GM13977 (cell line): ENCODE data around the gene DENND2A.

ENCODE experiments used
- DNase-seq: peaks from one replicate; pipeline ENCODE4 v3.0.0; 2012; ENCODE audit warnings: low spot score
- CTCF ChIP-seq: IDR thresholded peaks from 2 replicates; pipeline ENCODE4 v1.5.1; 2012; ENCODE audit warnings: mild to moderate bottlenecking, control low read depth; ENCODE audit not compliant: insufficient read depth; ENCODE audit errors: extremely low read depth, missing control alignments
- in situ Hi-C: fragments of 300-500 bp; cut with MboI; formaldehyde crosslinking; loops from one replicate; pipeline ENCODE4 v1.12.0; 2022; ENCODE audit warnings: low sequenced_read_pairs, low pct_unique_long_range_greater_than_20kb, mixed read lengths, inconsistent platforms; ENCODE audit not compliant: unreplicated experiment

DENND2A gene

GRCh38 chr7:140551355-140552239 is 89.0 kb downstream of the DENND2A start:
- in situ Hi-C loops, result no loop called here
- TF ChIP-seq CTCF, result no peak
- no peak for DNase-seq

- no peak for DNase-seq
- in situ Hi-C loops, result no loop called here
- no peak for TF ChIP-seq CTCF
Measured at GRCh38 chr7:140546947-140547346, 93.7 kb downstream of the DENND2A start.

GRCh38 chr7:140544388-140544826 is 96.2 kb downstream of the DENND2A start:
- no peak for DNase-seq
- TF ChIP-seq CTCF, result no peak
- in situ Hi-C loops, result no loop called here

DNA sequence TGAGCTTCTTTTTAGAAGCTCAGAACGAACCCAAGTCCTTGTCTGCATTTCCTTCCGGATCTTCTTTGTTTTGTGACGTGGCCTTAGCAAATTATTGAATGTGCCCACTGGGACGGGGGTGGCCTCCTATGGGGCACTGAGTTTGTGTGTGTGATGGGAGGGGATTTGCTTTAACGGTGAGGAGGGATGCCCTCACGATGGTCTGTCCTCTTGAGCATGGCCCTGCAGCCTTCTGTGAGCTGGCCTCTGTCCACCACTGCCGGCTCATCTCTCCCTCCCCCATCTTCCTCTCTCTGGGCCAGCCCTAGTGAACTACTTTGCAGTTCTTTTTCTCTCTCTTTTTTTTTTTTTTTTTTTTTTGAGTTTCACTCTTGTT is 98.4 kb downstream of the DENND2A start:
- no peak for DNase-seq
- TF ChIP-seq CTCF, result no peak
- in situ Hi-C loops, result no loop called here

DNA sequence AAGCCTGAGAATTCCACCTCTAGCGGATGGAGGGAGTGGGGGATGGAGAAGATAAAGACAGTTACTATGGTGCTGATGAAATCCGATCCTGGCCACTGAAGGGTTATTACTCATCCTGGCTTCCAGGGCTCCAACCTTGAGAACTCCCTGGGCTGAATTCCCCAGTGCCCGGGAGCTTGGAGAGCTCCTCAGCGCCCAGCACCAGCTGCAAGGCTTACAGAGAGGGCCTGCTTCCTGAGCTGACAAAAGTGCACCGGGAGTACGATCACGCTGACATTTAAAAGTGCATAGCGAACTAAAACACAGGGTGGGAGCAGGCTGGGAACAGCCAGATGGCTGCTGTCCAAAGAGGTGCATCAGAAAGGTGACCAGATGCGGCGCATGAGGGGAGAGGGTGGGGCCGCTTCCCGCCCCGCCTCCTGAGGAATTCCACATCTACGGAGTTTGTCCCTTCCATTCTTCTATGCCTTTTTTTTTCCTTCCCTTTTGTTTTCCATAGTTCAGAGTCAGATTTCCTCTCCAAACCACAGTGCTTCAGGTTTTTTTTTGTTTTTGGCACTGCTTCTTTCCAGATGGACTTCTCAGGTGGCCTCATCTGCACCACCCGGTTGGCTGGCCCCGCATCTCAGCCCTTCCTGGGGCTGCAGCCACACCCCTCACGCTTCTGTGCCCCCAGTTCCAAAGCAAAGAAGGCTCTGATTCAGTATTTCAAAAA is 98.9 kb downstream of the DENND2A start:
- no peak for TF ChIP-seq CTCF
- DNase-seq, result no peak
- in situ Hi-C loops, result no loop called here

GRCh38 chr7:140541176-140541512 is 99.5 kb downstream of the DENND2A start:
- TF ChIP-seq CTCF, result no peak
- DNase-seq, result no peak
- in situ Hi-C loops, result no loop called here
